NCI-H510A (cell line): ENCODE data around the gene MMP15.
"Not testable (repeated sequence)": the region's sequence is repeated elsewhere in the genome, so short reads cannot be mapped to it uniquely, and the experiment has no call there.

Experiments
- DNase-seq: peaks from one replicate; lab custom pipeline; 2025; lab: John Stamatoyannopoulos, UW

MMP15 gene

GRCh38 chr16:58086381-58087208 is 61.0 kb downstream of the MMP15 start:
- DNase-seq, result no peak

DNA sequence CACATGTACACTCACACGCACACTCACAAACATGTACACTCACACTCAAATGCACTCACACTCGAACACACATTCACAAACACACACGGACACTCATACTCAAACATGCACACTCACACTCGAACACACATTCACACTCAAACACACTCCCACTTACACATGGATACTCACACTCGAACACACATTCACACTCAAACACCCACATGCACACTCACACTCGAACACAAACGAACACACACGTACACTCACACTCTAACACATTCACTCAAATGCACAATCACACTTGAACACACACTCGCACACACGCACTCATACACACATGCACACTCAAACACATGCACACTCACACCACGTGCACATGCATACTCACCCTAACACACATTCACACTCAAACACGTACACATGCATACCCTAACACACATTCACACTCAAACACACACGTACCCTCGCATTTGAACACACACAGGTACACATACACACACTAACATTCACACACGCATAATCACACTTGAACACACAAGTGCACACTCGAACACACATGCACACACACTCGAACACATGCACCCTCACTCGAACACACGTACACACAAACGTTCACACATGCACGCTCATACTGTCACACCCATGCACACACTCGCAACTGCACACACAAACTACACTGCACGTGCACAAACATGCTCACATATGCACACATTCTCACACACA is 61.8 kb downstream of the MMP15 start:
- DNase-seq, result no peak

DNA sequence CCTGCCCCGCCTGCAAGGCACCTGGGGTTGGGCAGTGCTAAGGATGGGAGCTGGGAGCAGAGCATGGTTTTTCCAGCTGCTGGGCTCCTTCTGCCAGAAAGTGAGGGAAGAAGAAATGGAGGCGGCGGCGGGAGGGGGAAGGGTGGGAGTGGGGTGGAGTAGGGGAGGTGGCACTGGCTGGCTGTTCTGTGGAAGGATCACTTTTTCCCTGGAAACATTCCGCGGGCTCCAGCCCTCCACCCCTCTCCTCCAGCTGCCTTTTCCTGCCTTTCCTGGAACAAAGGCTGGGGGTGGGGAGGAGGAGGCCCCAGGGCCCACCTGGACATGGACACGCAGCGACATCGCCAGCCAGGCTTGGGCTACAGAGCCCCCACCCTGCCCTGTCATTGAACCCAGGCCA is 62.5 kb downstream of the MMP15 start:
- no peak for DNase-seq

GRCh38 chr16:58090396-58090795 is 64.8 kb downstream of the MMP15 start:
- DNase-seq, result not testable (repeated sequence)

- no peak for DNase-seq
Measured at GRCh38 chr16:58094026-58094425, 68.5 kb downstream of the MMP15 start.

GRCh38 chr16:58094791-58095574 is 69.4 kb downstream of the MMP15 start:
- DNase-seq, result no peak

- not testable (repeated sequence) for DNase-seq
Measured at GRCh38 chr16:58095575-58095960, 70.0 kb downstream of the MMP15 start.

DNA sequence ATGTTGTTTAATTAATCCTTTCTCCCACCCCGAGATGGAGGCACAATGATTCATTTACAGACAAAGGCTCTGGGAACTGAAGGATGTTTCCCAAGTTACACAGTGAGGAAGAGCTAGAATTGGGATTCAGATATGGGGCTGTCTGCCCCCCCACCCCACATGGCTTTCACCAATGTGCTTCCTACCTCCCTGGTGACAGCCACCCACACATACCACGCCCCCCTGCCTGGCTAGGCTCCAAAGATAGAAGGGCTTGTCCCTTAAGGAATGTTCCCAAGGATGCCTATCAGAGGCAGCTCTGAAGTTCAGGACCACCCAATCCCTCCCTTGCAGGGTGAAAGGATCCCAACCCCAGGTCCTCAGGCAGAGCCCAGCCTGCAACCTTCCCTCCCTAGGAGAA is 70.7 kb downstream of the MMP15 start:
- no peak for DNase-seq
